ENCODE data around the gene SLC22A23. TPM values are rescaled to one million over a fixed set of nuclear protein-coding genes. Genes with fewer than 3 reads are reported as not detected.

Gene SLC22A23
- total RNA-seq, 2 donors from 2014 or later = 53.1 to 129 TPM

DNA sequence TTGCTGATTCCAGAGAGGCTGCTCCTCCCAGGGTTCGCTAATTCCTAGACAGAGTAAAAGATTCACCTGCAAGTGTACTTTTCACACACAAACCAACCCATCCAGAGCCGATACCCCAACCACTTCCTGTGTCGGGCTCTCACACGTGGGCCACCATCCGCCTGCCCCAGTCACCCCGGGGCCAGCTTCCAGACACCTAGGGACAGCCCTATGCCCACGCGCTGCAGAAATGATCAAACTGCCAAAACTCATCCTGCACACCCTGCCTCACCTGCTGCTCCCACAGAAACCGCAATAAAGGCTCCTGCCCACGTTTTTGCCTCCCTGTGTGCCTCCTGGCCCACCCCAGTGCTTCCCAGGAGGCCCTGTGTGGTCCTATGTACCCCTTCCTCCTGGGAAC, 138.6 kb downstream of the SLC22A23 start:
- no peak for DNase-seq (ENCODE audit: low spot score)
- Histone ChIP-seq H3K4me1 (replicated peaks) (no peaks in the 10 kb centered on the region), H3K9me3 (no peaks in the 10 kb centered on the region), H3K27me3 (replicated peaks; ENCODE audit: insufficient read depth) (no peaks in the 10 kb centered on the region), H3K27ac (no peak overlapping the region), H3K36me3 (no peaks in the 10 kb centered on the region), H3K4me3 (no peak overlapping the region)
- WGBS = 88% methylated on average over 10 of the region's 10 CpGs
- TF ChIP-seq, protein P1, sequence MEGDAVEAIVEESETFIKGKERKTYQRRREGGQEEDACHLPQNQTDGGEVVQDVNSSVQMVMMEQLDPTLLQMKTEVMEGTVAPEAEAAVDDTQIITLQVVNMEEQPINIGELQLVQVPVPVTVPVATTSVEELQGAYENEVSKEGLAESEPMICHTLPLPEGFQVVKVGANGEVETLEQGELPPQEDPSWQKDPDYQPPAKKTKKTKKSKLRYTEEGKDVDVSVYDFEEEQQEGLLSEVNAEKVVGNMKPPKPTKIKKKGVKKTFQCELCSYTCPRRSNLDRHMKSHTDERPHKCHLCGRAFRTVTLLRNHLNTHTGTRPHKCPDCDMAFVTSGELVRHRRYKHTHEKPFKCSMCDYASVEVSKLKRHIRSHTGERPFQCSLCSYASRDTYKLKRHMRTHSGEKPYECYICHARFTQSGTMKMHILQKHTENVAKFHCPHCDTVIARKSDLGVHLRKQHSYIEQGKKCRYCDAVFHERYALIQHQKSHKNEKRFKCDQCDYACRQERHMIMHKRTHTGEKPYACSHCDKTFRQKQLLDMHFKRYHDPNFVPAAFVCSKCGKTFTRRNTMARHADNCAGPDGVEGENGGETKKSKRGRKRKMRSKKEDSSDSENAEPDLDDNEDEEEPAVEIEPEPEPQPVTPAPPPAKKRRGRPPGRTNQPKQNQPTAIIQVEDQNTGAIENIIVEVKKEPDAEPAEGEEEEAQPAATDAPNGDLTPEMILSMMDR (IDR thresholded peaks at IDR 0.05) = no peak
- TF ChIP-seq POLR2A (IDR thresholded peaks at IDR 0.05) (no peak), POLR2AphosphoS5 (IDR thresholded peaks at IDR 0.05) (no peak)
- intact Hi-C loops (cut with DNase I) = no loop called here

DNA sequence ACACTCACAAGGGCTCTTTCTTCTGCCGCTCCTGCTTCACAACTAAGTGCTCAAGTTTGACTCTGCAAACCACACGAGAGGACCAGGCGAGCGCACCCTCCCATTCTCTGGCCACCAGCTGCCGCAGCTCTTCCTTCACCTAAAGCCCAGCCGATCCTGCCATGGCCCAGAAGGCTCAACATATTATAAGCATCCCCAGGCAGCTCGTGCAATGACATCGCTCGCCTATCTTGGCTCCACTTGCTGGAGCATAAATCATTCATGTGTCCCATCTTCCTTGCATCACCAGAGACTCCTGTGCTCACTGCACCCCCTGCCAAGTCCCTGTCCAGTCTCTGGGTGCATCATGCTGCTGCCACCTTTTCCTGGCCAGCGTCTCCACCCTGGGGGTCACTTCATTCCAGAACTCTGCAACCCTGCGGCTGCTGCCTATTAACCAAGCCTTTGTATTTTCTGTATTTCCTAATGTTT, 139.1 kb downstream of the SLC22A23 start:
- DNase-seq (ENCODE audit: low spot score) = no peak
- H3K4me3 ChIP-seq = no peak overlapping the region
- no peak overlapping the region for H3K27ac ChIP-seq
- H3K36me3 ChIP-seq = no peaks in the 10 kb centered on the region
- intact Hi-C loops (cut with DNase I) = no loop called here
- WGBS = 76% methylated on average over 11 of the region's 11 CpGs
- H3K4me1 ChIP-seq (replicated peaks) = no peaks in the 10 kb centered on the region
- TF ChIP-seq POLR2A (IDR thresholded peaks at IDR 0.05) = no peak
- no peak for TF ChIP-seq POLR2AphosphoS5 (IDR thresholded peaks at IDR 0.05)
- TF ChIP-seq, protein P1 (IDR thresholded peaks at IDR 0.05) = no peak
- H3K9me3 ChIP-seq = no peaks in the 10 kb centered on the region
- H3K27me3 ChIP-seq (replicated peaks; ENCODE audit: insufficient read depth) = no peaks in the 10 kb centered on the region

- intact Hi-C loops (cut with DNase I) = no loop called here
- Histone ChIP-seq H3K27me3 (replicated peaks; ENCODE audit: insufficient read depth) (no peaks in the 10 kb centered on the region), H3K4me3 (no peak overlapping the region), H3K36me3 (no peaks in the 10 kb centered on the region), H3K4me1 (replicated peaks) (no peaks in the 10 kb centered on the region), H3K9me3 (no peaks in the 10 kb centered on the region), H3K27ac (no peak overlapping the region)
- TF ChIP-seq POLR2A (IDR thresholded peaks at IDR 0.05) = no peak
- no peak for TF ChIP-seq POLR2AphosphoS5 (IDR thresholded peaks at IDR 0.05)
- TF ChIP-seq, protein P1 (IDR thresholded peaks at IDR 0.05) = no peak
- WGBS = 84% methylated on average over 8 of the region's 8 CpGs
- no peak for DNase-seq (ENCODE audit: low spot score)
These were observed 140.0 kb downstream of the SLC22A23 start for GRCh38 chr6:3316818-3317217.

DNA sequence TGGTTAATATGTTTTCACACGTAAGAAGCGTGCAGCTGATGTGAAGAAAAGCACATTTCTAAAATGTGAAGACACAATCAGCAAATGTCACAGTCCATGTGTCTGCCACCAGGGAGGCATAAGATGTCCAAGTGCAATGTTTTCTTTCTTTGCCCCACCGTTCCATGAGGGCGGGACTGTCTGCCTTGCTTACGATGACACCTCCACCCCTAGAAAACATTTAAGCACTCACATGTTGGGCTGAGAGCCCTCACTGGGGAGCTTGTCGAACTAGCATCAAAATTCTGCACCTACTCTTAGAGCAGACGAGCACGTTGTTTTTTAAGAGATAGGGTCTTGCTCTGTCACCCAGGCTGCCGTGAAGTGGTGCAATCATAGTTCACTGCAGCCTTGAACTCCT, 140.5 kb downstream of the SLC22A23 start:
- H3K27ac ChIP-seq = no peak overlapping the region
- H3K4me3 ChIP-seq = no peak overlapping the region
- intact Hi-C loops (cut with DNase I) = no loop called here
- WGBS = 92% methylated on average over 9 of the region's 9 CpGs
- no peaks in the 10 kb centered on the region for H3K4me1 ChIP-seq (replicated peaks)
- H3K9me3 ChIP-seq = no peaks in the 10 kb centered on the region
- no peaks in the 10 kb centered on the region for H3K36me3 ChIP-seq
- TF ChIP-seq, protein P1 (IDR thresholded peaks at IDR 0.05) = no peak
- no peak for TF ChIP-seq POLR2AphosphoS5 (IDR thresholded peaks at IDR 0.05)
- no peak for TF ChIP-seq POLR2A (IDR thresholded peaks at IDR 0.05)
- no peaks in the 10 kb centered on the region for H3K27me3 ChIP-seq (replicated peaks; ENCODE audit: insufficient read depth)
- no peak for DNase-seq (ENCODE audit: low spot score)

GRCh38 chr6:3315841-3316240, 141.0 kb downstream of the SLC22A23 start:
- DNase-seq (ENCODE audit: low spot score) = no peak

More at GRCh38 chr6:3315841-3316240, 141.0 kb downstream of the SLC22A23 start:
- TF ChIP-seq POLR2A (IDR thresholded peaks at IDR 0.05) = no peak
- no peak for TF ChIP-seq POLR2AphosphoS5 (IDR thresholded peaks at IDR 0.05)
- TF ChIP-seq, protein P1 (IDR thresholded peaks at IDR 0.05) = no peak
- H3K9me3 ChIP-seq = no peaks in the 10 kb centered on the region
- no peaks in the 10 kb centered on the region for H3K27me3 ChIP-seq (replicated peaks; ENCODE audit: insufficient read depth)
- H3K36me3 ChIP-seq = no peaks in the 10 kb centered on the region
- no peak overlapping the region for H3K27ac ChIP-seq
- intact Hi-C loops (cut with DNase I) = no loop called here
- WGBS = 82% methylated on average over 8 of the region's 8 CpGs
- no peaks in the 10 kb centered on the region for H3K4me1 ChIP-seq (replicated peaks)
- no peak overlapping the region for H3K4me3 ChIP-seq
